Raji (cell line): ENCODE data around the gene UBE2QL1.

ENCODE experiments used
- POLR2A ChIP-seq: IDR thresholded peaks from 2 replicates; pipeline ENCODE4 v1.6.1; 2011; ENCODE audit warnings: low read depth, low read length, control low read depth; ENCODE audit not compliant: insufficient read depth

The UBE2QL1 gene

DNA sequence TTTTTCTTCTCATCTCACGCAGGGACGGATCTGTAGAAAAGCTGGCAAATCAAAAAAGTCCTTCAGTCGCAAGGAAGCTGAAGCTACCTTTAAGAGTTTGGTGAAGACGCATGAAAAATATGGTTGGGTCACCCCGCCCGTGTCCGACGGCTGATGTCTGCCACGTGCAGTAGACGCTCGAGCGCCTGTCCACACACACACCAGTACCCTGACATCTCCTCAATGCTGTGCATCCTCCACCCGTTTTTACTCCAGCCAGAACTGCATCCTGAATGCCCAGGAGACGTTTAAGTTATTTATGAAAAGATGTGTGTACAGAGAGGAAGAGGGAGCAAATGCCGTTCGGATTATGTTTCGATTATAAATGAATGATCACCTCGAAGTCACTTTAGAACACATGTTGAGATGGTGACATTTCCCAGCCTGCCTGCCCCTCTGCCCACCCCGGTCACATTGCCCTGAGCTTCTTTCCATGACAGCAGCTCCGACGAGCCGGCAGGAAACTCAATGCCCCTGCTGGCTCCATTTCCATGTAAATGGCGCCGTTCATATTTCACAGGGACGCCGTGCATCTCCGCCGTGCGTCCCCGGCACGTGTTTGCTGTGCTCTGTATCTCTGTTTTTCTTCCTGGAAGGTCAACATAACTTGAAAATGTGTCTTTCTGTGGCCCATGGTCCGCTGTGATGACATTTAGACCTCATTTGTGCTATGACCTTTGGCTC is 42.7 kb downstream of the UBE2QL1 start:
- no peak for TF ChIP-seq POLR2A

DNA sequence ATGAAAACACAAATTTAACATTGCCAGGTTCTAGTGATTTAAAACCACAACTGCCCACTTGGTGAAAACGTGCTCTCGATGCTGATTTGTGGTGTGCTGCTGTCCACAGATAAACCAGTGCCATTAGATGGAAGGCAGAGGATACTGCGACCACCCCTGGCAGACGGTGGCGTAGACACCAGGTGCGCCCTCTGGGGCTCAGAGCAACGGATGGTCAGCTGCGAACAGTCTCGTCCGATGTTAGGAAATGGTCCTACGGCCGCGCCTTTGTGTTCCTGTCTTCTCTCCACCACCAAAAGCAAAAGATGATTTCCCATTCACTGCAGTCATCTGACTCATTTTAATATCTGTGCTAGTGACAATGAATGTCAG is 43.2 kb downstream of the UBE2QL1 start:
- no peak for TF ChIP-seq POLR2A

DNA sequence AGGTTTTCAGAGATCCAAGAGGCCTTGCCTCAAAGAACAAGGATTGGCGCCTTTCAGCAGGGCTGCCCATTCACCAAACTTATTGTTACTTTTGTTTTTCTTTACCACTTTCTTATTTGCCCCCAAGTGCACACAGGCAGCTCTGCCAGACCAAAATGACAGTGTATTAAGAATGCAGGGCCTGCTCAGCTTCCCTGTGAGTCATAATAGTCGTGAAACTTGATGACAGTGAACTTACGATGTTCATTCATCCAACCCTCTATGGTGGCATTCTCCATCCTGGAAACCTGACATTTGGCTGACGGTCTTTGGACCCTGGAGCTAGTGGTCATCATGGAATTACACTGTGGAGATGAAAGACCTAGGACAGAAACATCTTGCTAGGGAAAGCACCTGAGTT is 44.3 kb downstream of the UBE2QL1 start:
- TF ChIP-seq POLR2A: no peak

DNA sequence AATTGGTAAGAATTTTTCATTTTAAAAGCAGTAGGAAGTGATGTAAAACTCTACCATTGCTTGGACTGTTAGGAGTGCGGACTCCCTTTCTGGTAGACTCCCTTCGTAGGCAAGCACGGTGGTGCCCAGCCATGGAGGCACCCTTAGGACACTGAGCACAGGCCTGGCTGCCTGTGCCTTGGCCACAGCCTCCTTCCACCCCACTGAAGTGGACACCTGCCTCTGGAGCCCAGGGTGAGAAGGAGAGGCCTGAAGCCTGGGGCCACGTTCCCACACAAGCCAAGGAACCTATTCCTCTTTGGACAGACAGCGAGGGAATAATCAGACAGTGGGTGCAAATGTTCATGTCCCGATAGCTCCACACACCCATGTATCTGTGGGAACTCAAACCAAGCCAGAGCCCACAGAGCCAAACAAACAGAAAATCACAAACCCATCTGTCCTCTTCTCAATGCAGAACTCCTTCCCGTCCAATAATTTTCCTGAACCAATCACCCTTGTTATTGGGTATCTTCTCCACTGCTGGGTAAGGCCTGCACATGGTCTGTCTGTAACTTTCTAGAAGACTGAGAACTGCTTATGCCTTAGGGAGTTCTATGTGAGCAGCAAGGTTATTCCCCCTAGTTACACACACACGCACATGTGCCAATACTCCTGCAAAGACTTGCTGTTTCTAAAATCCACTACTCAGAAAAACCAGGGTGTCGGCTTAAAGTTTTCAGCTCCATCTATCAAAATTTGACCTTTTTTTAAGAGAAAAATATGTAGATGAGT is 45.2 kb downstream of the UBE2QL1 start:
- TF ChIP-seq POLR2A: no peak

DNA sequence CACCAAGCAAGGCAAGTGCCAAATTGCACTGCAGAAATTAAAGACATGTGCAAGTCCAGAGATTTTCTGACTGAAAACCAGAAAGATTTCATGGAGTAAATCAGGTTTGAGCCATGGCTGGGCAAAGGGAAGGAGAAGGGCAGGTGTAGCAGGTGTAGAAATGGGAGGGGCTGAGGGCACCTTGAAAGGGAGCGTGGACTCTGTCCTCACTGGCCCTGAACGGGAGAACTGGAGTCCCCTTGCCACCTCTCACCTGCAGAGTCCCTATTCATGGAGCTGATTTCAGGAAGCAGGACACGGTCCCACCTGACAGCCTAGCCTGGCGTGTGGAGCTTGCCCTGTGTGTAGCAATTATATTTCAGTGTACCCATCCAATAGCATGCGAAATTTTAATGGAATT is 46.3 kb downstream of the UBE2QL1 start:
- TF ChIP-seq POLR2A: no peak

DNA sequence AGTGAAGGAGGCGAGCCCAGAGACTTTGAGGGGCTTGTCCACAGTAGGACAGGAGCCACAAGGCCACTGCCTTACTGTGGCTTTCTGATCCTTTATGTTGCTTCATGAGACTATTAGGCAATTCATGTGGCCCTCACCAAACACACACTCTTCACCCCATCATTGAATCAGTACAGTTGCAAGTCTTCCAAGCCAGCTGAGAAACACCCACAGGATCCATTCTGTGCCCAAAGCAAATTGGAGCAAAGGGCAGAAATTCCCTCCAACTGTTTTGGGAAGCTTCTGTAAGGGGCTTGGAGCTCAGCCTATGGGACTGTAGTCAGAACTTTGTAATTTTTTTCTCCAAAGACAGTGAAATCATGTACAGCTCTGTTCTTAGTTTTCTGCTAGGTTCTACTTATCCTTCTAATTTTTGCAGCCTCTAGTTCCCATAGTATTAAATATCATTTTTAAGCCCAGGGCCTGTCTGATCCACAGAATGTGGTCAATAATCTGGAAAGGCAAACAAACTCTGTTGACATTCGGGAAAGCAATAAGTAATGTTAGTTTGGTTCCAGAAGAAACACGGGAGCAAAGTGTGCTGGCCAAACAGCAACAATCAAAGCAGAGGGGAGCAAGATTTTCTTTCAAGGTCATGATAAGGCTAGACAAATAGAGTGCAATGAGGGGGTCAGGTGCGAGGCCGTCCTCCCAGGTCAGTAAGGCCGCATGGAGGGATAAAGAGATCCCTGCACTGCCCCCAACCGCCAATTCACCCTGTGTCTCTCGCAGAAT is 47.0 kb downstream of the UBE2QL1 start:
- no peak for TF ChIP-seq POLR2A

DNA sequence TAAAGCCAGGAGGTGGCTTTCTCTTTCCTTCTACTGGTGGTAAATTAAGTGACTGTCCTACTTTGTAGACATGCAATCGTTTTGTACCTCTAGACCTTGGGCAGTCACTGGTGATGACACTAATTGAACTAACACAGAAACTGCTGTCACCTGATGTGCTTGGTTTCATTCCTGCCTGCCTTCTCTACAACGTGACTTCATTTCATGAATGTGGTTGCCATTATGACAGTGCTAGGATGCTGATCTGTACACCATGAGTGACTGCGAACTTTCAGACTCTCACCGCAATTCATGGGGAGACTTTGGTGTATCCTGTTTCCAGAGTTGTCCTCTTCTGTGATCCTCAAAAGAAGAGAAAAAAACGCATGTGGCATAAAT is 47.5 kb downstream of the UBE2QL1 start:
- TF ChIP-seq POLR2A: no peak

DNA sequence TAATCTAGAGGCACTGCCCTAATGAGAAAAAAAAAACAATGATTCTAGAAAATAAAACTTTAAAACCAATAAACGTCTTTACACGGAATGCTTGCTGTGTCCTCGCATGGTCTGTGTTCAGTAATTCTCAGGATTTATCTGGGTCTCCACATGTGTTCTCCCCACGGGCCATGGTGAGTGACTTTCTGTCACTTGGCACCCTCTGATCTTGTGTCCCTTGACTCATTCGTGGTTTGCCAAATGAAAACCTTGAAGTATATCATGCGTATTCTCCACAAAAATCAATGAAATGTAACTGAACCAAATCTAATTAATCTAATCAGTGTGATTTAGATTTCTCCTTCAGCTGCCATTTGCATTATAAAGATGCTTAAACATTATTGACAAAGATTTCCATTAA is 48.0 kb downstream of the UBE2QL1 start:
- no peak for TF ChIP-seq POLR2A

DNA sequence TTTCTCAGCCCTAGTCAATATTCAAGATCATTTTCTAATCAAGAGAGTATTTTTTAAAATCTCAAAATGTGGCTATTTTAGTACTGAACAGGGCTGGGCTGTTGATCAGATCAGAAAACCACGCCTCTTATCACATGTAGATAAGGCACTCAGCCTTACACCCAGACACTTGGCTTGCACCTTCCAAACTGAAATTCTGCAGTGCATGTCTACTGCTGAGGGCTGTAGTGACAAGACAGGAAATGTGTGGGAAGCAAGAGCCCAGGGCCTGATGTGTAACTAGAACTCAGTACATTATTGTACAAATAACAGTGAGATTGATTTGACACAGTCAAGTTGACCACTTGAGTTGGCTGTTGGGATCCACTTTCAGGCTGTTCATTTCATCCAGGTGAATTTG is 48.6 kb downstream of the UBE2QL1 start:
- no peak for TF ChIP-seq POLR2A

DNA sequence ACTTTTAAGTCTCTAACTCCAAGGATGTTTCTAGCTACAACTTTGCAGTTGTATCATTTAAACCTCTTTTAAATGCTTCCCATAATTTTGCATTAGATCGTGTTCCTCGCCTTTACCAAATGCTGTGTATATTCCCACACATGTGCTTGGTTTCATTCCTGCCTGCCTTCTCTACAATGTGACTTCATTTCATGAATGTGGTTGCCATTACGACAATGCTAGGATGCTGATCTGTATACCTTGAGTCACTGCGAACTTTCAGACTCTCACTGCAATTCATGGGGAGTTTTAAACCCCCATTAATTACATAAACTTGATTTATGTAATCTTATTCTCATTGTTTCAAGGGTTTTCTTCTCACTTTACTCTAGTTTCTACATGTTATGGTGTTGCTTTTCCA is 50.3 kb downstream of the UBE2QL1 start:
- no peak for TF ChIP-seq POLR2A

DNA sequence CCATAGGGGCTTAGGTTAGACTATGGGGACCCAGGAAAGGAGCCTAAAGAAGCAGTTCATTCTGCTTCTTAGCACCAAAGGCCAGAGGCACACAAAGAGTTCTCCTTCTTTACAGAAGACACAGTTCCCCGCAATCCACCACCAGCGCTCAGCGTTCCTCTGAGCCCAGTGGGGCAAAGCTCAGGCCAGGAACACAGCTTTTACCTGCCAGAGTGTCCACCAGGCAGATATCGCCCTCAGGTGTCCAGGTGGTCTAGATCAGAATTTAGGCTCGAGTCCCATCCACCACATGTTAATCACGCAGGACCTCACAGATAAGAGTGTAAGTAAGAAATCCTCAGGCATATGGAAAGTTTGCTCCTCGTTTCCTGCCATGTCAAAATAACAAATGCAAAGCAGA is 53.0 kb downstream of the UBE2QL1 start:
- no peak for TF ChIP-seq POLR2A

DNA sequence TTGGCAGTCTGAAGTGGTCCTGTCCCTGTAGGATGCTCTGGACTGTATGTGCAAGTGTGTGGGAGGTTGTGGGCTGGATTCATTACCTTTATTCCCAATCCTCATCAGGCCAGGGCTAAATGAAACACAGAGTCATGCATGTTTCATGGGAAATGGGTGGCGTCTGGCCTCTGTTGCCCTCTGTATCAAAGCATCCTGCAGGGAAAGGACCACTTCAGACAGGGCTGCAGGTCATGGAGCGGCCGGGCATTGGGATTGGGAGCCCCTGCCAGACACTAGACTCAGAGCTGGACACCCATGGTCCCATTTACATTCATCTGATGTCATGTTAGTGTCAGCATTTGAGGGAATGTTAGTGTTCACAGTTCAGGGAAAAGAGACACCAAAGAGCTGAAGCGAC is 53.8 kb downstream of the UBE2QL1 start:
- TF ChIP-seq POLR2A: no peak

DNA sequence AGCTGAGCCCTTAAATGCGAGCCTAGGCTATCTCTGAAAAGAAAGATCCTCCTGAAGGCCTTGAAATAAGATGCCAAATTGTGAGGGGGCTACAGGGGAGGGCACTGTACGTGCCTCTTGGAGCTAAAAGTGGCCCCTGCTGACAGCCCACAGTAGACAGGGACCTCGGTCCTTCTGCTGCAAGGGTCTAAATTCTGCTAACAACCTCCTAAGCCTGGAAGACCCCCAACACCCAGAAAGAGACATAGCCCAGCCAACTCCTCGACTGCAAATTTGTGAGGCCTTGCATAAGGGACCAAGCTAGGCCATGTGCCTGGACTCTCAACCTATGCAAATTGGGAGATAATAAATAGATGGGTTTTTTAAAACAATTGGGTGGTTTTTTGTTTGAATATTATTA is 54.7 kb downstream of the UBE2QL1 start:
- no peak for TF ChIP-seq POLR2A

DNA sequence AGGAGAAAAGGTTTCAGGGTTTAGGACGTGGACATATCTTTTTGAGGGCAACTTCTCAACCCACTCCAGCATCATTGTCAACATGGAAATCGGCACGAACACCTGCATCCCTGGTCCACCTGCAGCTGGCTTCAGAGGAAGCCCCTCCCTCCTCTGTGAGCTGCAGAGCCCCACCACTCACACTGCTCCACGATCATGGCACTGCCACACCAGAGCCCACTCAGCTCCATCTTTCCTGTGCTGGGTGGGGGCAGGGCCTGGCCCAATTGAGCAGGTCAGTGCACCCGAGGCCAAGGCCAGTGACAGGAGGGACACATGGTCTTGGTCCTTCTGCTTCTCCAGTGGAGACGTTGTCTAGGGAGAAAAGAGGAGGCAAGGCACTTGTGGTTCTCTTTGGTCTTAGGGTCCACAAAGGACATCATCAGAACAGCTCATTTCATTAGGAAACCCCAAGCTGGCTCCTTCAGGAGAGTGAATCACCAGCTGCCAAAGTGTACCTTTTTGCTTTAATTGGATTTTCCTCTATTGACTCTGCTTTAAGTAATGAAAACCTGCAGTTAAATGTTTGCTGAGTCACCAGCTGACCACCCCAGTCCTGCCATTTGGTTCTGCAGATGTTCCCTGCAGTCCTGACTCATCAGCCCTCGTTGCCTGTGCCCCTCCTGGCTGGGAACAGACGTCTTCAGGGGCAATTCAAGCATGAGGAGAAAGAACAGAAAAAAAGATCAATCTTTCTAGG is 56.2 kb downstream of the UBE2QL1 start:
- TF ChIP-seq POLR2A: no peak

DNA sequence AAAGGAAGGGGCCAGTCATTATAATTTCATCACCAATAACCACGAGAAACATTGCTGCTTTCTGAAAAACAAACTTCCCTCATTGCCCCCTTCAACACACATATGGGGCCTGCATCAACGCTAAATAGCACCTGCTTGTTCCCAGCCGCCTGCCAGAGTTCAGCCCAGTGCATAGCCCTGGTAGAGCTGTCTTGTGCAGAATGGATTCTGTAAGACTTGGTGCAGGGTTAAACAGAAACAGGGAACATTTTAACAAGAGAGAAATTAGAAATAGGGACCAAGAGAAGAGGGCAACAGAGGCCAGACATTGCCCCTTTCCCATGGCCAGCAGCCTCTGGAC is 56.7 kb downstream of the UBE2QL1 start:
- no peak for TF ChIP-seq POLR2A

DNA sequence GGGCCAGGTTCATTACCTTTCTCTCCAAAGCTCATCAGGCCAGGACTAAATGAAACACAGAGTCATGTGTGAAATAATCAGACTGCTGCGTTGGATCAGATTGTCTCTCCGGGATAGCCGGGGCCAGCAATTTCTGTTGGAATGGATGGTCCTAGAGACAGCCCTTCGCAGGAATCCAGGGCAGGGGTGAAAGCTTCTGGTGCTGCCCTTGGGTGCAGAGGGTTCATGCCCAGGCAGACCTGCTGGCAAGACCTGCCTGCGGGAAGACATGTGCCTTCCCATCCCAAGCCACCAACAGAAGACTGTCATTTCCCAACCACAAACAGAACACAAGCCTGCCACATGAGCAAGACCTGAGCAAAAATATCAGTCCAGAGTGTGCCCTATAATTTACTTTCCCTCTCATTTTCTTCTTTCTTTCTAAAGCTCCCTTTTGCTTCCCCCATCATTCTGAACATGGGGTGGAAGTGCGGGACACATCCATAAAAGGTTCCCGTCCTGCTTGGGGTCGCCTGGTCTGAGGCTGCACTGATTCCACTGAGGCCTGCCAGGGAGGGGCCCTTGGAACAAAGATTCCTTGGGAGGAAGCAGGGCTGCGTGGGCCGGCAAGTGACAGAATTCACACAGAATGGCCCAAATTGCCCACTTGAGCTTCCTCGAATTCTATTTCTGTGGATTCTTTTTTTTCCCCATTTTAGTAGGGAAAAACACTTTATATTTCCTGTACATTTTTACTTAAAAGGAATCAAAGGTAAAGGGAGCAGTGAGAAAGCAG is 57.3 kb downstream of the UBE2QL1 start:
- TF ChIP-seq POLR2A: no peak
